Ovary (tissue), 3 donors: ENCODE results near the gene EPS8.

Experiments used
- EP300 ChIP-seq: sonication (generic); formaldehyde crosslinking; IDR thresholded peaks from one replicate; pipeline ENCODE4 v1.6.1; 2017; ENCODE audit warnings: antibody characterized with exemption
- POLR2A ChIP-seq: fragments of 450-650 bp; IDR thresholded peaks from one replicate; pipeline ENCODE4 v1.6.1; 2017; ENCODE audit warnings: antibody characterized with exemption, mild to moderate bottlenecking, moderate library complexity
- TF ChIP-seq, protein P1 (sequence below), 3 donors: fragments of 450-650 bp in 2 of 3; fragments of 200-600 bp in 1 of 3; IDR thresholded peaks; one replicate each; pipeline versions ENCODE4 v1.5.1 to v1.8.0; 2016 to 2022; ENCODE audit warnings: antibody characterized with exemption in 3 of 3, mild to moderate bottlenecking in 1 of 3
- donor health status: DM: no; HTN: no; CAD: no.

DNA sequence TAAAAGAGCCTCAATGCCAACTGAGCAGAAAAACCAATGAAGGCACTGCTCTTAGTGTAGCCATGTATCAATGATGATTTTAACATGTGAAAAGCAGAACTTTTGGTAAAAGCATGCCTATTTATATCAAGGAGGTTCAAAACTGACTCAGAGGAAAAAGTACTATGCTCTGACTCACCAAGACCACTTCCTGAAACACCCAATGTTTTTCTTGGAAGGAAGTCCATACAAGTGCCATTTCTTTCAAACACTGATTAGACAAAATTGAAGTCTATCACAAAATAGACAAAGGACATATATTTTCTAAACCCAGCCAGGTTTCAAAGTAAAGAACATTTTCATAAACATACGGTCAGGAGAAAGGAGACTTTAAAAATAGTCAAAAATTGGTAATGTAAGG lies 88.6 kb downstream of the EPS8 start:
- TF ChIP-seq, protein P1, sequence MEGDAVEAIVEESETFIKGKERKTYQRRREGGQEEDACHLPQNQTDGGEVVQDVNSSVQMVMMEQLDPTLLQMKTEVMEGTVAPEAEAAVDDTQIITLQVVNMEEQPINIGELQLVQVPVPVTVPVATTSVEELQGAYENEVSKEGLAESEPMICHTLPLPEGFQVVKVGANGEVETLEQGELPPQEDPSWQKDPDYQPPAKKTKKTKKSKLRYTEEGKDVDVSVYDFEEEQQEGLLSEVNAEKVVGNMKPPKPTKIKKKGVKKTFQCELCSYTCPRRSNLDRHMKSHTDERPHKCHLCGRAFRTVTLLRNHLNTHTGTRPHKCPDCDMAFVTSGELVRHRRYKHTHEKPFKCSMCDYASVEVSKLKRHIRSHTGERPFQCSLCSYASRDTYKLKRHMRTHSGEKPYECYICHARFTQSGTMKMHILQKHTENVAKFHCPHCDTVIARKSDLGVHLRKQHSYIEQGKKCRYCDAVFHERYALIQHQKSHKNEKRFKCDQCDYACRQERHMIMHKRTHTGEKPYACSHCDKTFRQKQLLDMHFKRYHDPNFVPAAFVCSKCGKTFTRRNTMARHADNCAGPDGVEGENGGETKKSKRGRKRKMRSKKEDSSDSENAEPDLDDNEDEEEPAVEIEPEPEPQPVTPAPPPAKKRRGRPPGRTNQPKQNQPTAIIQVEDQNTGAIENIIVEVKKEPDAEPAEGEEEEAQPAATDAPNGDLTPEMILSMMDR (IDR thresholded peaks at IDR 0.05) = no peak
- TF ChIP-seq POLR2A (no peak), EP300 (no peak)
